ENCODE results near the gene EARS2. TPM values are rescaled to one million over a fixed set of nuclear protein-coding genes. Genes with fewer than 3 reads are reported as not detected.

The EARS2 gene
- total RNA-seq, 1 experiment from 2014 or later = 50.1 TPM

- no peaks in the 10 kb centered on the region for H3K4me1 ChIP-seq (ENCODE audit: insufficient read depth, low read length)
- no peak overlapping the region for H3K4me3 Mint-ChIP-seq
These were observed 78.6 kb downstream of the EARS2 start for GRCh38 chr16:23478566-23478965.

More at GRCh38 chr16:23478566-23478965, 78.6 kb downstream of the EARS2 start:
- Histone ChIP-seq H3K56ac (ENCODE audit: insufficient read length, low read depth, low read length) (no peak overlapping the region), H2BK5ac (ENCODE audit: insufficient read length, low read length) (no peak overlapping the region), H3K18ac (ENCODE audit: insufficient read length, low read depth, low read length) (no peak overlapping the region), H3K79me1 (ENCODE audit: insufficient read depth, low read depth, low read length, poor library complexity, severe bottlenecking) (no peaks in the 10 kb centered on the region), H3K4me2 (ENCODE audit: insufficient read depth, insufficient read length, low read length) (no peak overlapping the region), H3K27me3 (ENCODE audit: insufficient read depth, low read length) (no peaks in the 10 kb centered on the region), H3K9ac (ENCODE audit: extremely low read depth, insufficient read length, low read length) (no peak overlapping the region), H2BK20ac (ENCODE audit: low read depth, low read length, poor library complexity, severe bottlenecking) (no peak overlapping the region), H2AFZ (ENCODE audit: low read length) (no peak overlapping the region), H3T11ph (ENCODE audit: low read length) (no peak overlapping the region), H3K23ac (ENCODE audit: insufficient read length, low read depth, low read length) (no peak overlapping the region), H3K27ac (ENCODE audit: insufficient read length, low read depth, low read length) (no peak overlapping the region), H4K5ac (ENCODE audit: insufficient read length, low read depth, low read length) (no peak overlapping the region), H3K23me2 (ENCODE audit: insufficient read length, low read depth, low read length, poor library complexity, severe bottlenecking) (no peaks in the 10 kb centered on the region), H3K4ac (ENCODE audit: low read depth, low read length) (no peak overlapping the region), H2BK120ac (ENCODE audit: low read depth, low read length, poor library complexity, severe bottlenecking) (no peak overlapping the region), H3K14ac (ENCODE audit: insufficient read depth, low read length) (no peak overlapping the region), H2BK15ac (ENCODE audit: low read depth, low read length) (no peak overlapping the region), H3K9me3 (ENCODE audit: control insufficient read depth, low read depth, low read length) (no peaks in the 10 kb centered on the region), H4K91ac (ENCODE audit: insufficient read length, low read depth, low read length) (no peak overlapping the region), H2AK5ac (ENCODE audit: insufficient read length, low read length) (no peak overlapping the region), H4K8ac (replicated peaks; ENCODE audit: insufficient read length, low read depth, low read length) (no peak overlapping the region), H4K20me1 (ENCODE audit: control insufficient read depth, insufficient read depth, insufficient read length) (no peaks in the 10 kb centered on the region), H3K79me2 (ENCODE audit: insufficient read depth, low read length) (no peaks in the 10 kb centered on the region), H2BK12ac (ENCODE audit: insufficient read length, low read depth, low read length) (no peak overlapping the region)
- Mint-ChIP-seq H3K36me3 (ENCODE audit: insufficient read depth in 1 of 3, low read depth in 3 of 3) (peaks cover 59 to 99% (median 96%) of the 10 kb centered on the region in 3 experiments; a peak in 6 of 7 replicates), H3K27ac (no peak overlapping the region), H3K27me3 (ENCODE audit: low read depth) (no peaks in the 10 kb centered on the region), H3K9me3 (no peaks in the 10 kb centered on the region), H3K4me1 (no peaks in the 10 kb centered on the region)
- TF ChIP-seq CTCF (conservative IDR thresholded peaks at IDR 0.05) = no peak
- DNase-seq = no peak
- no CpG with 5 or more reads among the region's 3 CpGs for WGBS (ENCODE audit: extremely low coverage, insufficient read length, low lambda C conversion rate)

Measured in H9 (cell line).